ENCODE results near the gene GNB1L. TPM values are rescaled to one million over a fixed set of nuclear protein-coding genes. Genes with fewer than 3 reads are reported as not detected.

The GNB1L gene
- total and polyA plus RNA-seq, 2 of the 13 experiments (the other 11 are each of a cell fraction or from before 2014, with no cell fraction given) = 2.5 to 7.4 TPM

DNA sequence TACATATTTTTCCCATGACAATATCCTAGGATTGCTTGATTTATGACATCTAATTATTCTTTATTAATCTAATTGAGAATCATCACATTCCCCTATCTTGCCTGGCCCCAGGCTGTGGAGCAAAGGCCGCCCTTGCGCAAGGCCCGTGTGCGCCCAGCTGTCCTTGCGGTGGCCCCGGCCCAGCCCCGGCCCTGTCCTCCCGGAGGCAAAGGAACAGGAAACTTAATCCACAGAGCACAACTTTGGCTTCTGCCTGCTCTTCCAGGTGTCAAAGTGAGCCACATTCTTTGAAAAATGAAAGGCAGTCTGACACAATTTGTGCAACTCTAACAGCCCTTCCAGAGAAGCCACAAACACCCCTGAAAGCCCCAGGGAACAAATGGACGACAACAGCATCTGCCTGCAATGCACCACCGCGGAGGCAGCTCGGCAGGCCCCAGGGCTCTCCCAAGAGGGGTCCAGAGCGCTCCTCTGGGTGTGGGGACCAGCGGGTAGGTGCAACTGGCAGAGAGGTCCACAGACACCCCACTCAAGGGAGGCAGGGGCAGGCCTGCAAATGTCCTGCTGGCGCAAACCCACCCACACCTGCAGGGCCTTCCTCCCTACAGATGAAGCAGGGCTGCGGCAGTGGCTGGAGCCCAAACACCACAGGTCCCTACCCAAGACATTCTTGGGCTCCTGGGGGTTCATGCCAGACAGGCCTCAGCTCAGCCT lies 30.3 kb downstream of the GNB1L start (continued):
- TF ChIP-seq ZNF20 (CRISPR knock-in tag; IDR thresholded peaks at IDR 0.05) (no peak), AGO2 (optimal IDR thresholded peaks at IDR 0.05; ENCODE audit: low read depth, low read length) (no peak), ZNF367 (CRISPR knock-in tag; IDR thresholded peaks at IDR 0.05; ENCODE audit: borderline replicate concordance) (0 out of 2 replicates have a peak, but pooled peaks have one; percentile 66), KLF12 (CRISPR knock-in tag; IDR thresholded peaks at IDR 0.05; ENCODE audit: borderline replicate concordance) (0 out of 2 replicates have a peak, but pooled peaks have one; percentile 31), ZNF333 (CRISPR knock-in tag; IDR thresholded peaks at IDR 0.05; ENCODE audit: borderline replicate concordance) (no peak), ZNF543 (CRISPR knock-in tag; IDR thresholded peaks at IDR 0.05) (no peak), RAD21 (CRISPR knock-in tag; IDR thresholded peaks at IDR 0.05) (no peak), ZNF891 (CRISPR knock-in tag; IDR thresholded peaks at IDR 0.05) (no peak), HNRNPL (IDR thresholded peaks at IDR 0.05; ENCODE audit: low read depth, low read length) (no peak), MIER3 (CRISPR knock-in tag; IDR thresholded peaks at IDR 0.05; ENCODE audit: borderline replicate concordance) (peak; percentile 34; the same call in 1 of the 2 replicates), NKX3-1 (CRISPR knock-in tag; IDR thresholded peaks at IDR 0.05) (no peak), FLYWCH1 (CRISPR knock-in tag; IDR thresholded peaks at IDR 0.05) (no peak), ZBTB21 (CRISPR knock-in tag; IDR thresholded peaks at IDR 0.05) (no peak), ZNF547 (CRISPR knock-in tag; IDR thresholded peaks at IDR 0.05) (no peak), TP53 (CRISPR knock-in tag; conservative IDR thresholded peaks at IDR 0.05) (no peak), SMAD3 (CRISPR knock-in tag; IDR thresholded peaks at IDR 0.05) (peak; percentile 65; the same call in 1 of the 2 replicates), ZNF331 (CRISPR knock-in tag; IDR thresholded peaks at IDR 0.05) (no peak; the same call in 1 of the 2 replicates), ARID2 (CRISPR knock-in tag; IDR thresholded peaks at IDR 0.05; ENCODE audit: borderline replicate concordance) (no peak), U2AF2 (IDR thresholded peaks at IDR 0.05; ENCODE audit: low read depth, low read length) (no peak), ZNF746 (CRISPR knock-in tag; IDR thresholded peaks at IDR 0.05) (no peak)
- TF ChIP-seq, protein P1, sequence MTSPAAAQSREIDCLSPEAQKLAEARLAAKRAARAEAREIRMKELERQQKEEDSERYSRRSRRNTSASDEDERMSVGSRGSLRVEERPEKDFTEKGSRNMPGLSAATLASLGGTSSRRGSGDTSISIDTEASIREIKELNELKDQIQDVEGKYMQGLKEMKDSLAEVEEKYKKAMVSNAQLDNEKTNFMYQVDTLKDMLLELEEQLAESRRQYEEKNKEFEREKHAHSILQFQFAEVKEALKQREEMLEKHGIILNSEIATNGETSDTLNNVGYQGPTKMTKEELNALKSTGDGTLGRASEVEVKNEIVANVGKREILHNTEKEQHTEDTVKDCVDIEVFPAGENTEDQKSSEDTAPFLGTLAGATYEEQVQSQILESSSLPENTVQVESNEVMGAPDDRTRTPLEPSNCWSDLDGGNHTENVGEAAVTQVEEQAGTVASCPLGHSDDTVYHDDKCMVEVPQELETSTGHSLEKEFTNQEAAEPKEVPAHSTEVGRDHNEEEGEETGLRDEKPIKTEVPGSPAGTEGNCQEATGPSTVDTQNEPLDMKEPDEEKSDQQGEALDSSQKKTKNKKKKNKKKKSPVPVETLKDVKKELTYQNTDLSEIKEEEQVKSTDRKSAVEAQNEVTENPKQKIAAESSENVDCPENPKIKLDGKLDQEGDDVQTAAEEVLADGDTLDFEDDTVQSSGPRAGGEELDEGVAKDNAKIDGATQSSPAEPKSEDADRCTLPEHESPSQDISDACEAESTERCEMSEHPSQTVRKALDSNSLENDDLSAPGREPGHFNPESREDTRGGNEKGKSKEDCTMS (CRISPR knock-in tag; conservative IDR thresholded peaks at IDR 0.05) = no peak
- TF ChIP-seq, protein P2, sequence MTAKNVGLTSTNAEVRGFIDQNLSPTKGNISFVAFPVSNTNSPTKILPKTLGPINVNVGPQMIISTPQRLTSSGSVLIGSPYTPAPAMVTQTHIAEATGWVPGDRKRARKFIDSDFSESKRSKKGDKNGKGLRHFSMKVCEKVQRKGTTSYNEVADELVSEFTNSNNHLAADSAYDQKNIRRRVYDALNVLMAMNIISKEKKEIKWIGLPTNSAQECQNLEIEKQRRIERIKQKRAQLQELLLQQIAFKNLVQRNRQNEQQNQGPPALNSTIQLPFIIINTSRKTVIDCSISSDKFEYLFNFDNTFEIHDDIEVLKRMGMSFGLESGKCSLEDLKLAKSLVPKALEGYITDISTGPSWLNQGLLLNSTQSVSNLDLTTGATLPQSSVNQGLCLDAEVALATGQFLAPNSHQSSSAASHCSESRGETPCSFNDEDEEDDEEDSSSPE (CRISPR knock-in tag; IDR thresholded peaks at IDR 0.05) = peak; percentile 51; the same call in 1 of the 2 replicates
- TF ChIP-seq, protein P3, sequence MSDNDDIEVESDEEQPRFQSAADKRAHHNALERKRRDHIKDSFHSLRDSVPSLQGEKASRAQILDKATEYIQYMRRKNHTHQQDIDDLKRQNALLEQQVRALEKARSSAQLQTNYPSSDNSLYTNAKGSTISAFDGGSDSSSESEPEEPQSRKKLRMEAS (IDR thresholded peaks at IDR 0.05) = peak; percentile 72; the same call in 1 of the 2 replicates
- TF ChIP-seq, protein P4, sequence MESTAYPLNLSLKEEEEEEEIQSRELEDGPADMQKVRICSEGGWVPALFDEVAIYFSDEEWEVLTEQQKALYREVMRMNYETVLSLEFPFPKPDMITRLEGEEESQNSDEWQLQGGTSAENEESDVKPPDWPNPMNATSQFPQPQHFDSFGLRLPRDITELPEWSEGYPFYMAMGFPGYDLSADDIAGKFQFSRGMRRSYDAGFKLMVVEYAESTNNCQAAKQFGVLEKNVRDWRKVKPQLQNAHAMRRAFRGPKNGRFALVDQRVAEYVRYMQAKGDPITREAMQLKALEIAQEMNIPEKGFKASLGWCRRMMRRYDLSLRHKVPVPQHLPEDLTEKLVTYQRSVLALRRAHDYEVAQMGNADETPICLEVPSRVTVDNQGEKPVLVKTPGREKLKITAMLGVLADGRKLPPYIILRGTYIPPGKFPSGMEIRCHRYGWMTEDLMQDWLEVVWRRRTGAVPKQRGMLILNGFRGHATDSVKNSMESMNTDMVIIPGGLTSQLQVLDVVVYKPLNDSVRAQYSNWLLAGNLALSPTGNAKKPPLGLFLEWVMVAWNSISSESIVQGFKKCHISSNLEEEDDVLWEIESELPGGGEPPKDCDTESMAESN (CRISPR knock-in tag; conservative IDR thresholded peaks at IDR 0.05) = no peak; the same call in 1 of the 2 replicates
- TF ChIP-seq, protein P5, sequence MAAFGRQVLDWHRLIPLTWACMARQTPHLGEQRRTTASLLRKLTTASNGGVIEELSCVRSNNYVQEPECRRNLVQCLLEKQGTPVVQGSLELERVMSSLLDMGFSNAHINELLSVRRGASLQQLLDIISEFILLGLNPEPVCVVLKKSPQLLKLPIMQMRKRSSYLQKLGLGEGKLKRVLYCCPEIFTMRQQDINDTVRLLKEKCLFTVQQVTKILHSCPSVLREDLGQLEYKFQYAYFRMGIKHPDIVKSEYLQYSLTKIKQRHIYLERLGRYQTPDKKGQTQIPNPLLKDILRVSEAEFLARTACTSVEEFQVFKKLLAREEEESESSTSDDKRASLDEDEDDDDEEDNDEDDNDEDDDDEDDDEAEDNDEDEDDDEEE (CRISPR knock-in tag; IDR thresholded peaks at IDR 0.05) = no peak

Data from HepG2 (cell line).